ENCODE data around the gene UBA3. TPM values are rescaled to one million over a fixed set of nuclear protein-coding genes. Genes with fewer than 3 reads are reported as not detected.

The UBA3 gene
- total and polyA plus RNA-seq, 7 donors: 20.5 to 59.3 (median 41.2) TPM

GRCh38 chr3:69116897-69117296, 36.7 kb upstream of the UBA3 start:
- DNase-seq: no peak
- TF ChIP-seq CTCF (IDR thresholded peaks at IDR 0.05): no peak
- H3K36me3 ChIP-seq (ENCODE audit: insufficient read depth in 1 of 2, low read depth in 1 of 2): peaks cover 0 to 18% of the 10 kb centered on the region in 2 donors
- peak overlapping the region; percentile 98 for H3K27ac ChIP-seq
- peak overlapping the region; percentile 65 for H3K4me3 ChIP-seq
- H3K9me3 ChIP-seq: no peaks in the 10 kb centered on the region
- intact Hi-C loops (cut with DNase I): loop anchor here (2.0 to 5.0 kb wide), 2 partner anchors 30 to 35 kb away; partner anchors contain the start of genes ARL6IP5 (in 1 of the 2) and UBA3 (in 1 of the 2)
- H3K4me1 ChIP-seq: peaks cover 42% of the 10 kb centered on the region
- H3K27me3 ChIP-seq (ENCODE audit: insufficient read depth in 3 of 3, low read length in 2 of 3): no peaks in the 10 kb centered on the region
- ATAC-seq: peak in 3 of 4 donors; percentile 35 to 44 (median 41)
- 29 to 31% (median 30%) methylated on average over 3 of the region's 3 CpGs for WGBS, 3 donors

- peak in 1 of 4 donors; percentile 28 for ATAC-seq
- TF ChIP-seq CTCF (IDR thresholded peaks at IDR 0.05): no peak
- no peaks in the 10 kb centered on the region for H3K27me3 ChIP-seq (ENCODE audit: insufficient read depth in 3 of 3, low read length in 2 of 3)
- peaks cover 49% of the 10 kb centered on the region for H3K4me1 ChIP-seq
- DNase-seq: no peak
- peak overlapping the region; percentile 65 for H3K4me3 ChIP-seq
- intact Hi-C loops (cut with DNase I): loop anchor here (2.0 to 5.0 kb wide), 2 partner anchors 29 to 34 kb away; partner anchors contain the start of genes ARL6IP5 (in 1 of the 2) and UBA3 (in 1 of the 2)
- peak overlapping the region; percentile 98 for H3K27ac ChIP-seq
- WGBS, 3 donors: 16 to 34% (median 31%) methylated on average over 4 of the region's 4 CpGs
- H3K36me3 ChIP-seq (ENCODE audit: insufficient read depth in 1 of 2, low read depth in 1 of 2): peaks cover 0 to 18% of the 10 kb centered on the region in 2 donors
- no peaks in the 10 kb centered on the region for H3K9me3 ChIP-seq
Measured at GRCh38 chr3:69116162-69116561, 36.0 kb upstream of the UBA3 start.

- Histone ChIP-seq H3K27me3 (ENCODE audit: insufficient read depth in 3 of 3, low read length in 2 of 3) (no peaks in the 10 kb centered on the region), H3K36me3 (ENCODE audit: insufficient read depth in 1 of 2, low read depth in 1 of 2) (peaks cover 0 to 18% of the 10 kb centered on the region in 2 donors), H3K4me1 (peaks cover 54% of the 10 kb centered on the region), H3K9me3 (no peaks in the 10 kb centered on the region), H3K4me3 (peak overlapping the region; percentile 65), H3K27ac (peak overlapping the region; percentile 98)
- no peak for TF ChIP-seq CTCF (IDR thresholded peaks at IDR 0.05)
- intact Hi-C loops (cut with DNase I): loop anchor here (2.0 to 5.0 kb wide), 2 partner anchors 29 to 33 kb away; partner anchors contain the start of genes ARL6IP5 (in 1 of the 2) and UBA3 (in 1 of the 2)
- DNase-seq (no peak), ATAC-seq (peak; percentile 63 to 77 (median 71))
- WGBS, 3 donors: 25 to 36% (median 29%) methylated on average over 2 of the region's 2 CpGs
Measured at GRCh38 chr3:69115731-69116130, 35.6 kb upstream of the UBA3 start.

GRCh38 chr3:69113536-69113935, 33.4 kb upstream of the UBA3 start:
- Histone ChIP-seq H3K4me1 (peaks cover 65% of the 10 kb centered on the region), H3K9me3 (no peaks in the 10 kb centered on the region), H3K27ac (peak overlapping the region; percentile 98), H3K36me3 (ENCODE audit: insufficient read depth in 1 of 2, low read depth in 1 of 2) (peaks cover 0 to 22% of the 10 kb centered on the region in 2 donors), H3K4me3 (peak overlapping the region; percentile 65), H3K27me3 (ENCODE audit: insufficient read depth in 3 of 3, low read length in 2 of 3) (no peaks in the 10 kb centered on the region)
- ATAC-seq (peak; percentile 24 to 58 (median 42)), DNase-seq (no peak)
- intact Hi-C loops (cut with DNase I): no loop called here
- no peak for TF ChIP-seq CTCF (IDR thresholded peaks at IDR 0.05)
- WGBS, 3 donors: 27 to 44% (median 34%) methylated on average over 3 of the region's 3 CpGs
